HG03442 (cell line): Measurements from ENCODE around the gene ZNF547.

Source experiments
- ATAC-seq: cut with Tn5 transposase; IDR thresholded peaks from one replicate; pipeline ENCODE4 v1.9.1; 2021; ENCODE audit warnings: mild to moderate bottlenecking, moderate library complexity; ENCODE audit not compliant: unreplicated experiment

The ZNF547 gene

DNA sequence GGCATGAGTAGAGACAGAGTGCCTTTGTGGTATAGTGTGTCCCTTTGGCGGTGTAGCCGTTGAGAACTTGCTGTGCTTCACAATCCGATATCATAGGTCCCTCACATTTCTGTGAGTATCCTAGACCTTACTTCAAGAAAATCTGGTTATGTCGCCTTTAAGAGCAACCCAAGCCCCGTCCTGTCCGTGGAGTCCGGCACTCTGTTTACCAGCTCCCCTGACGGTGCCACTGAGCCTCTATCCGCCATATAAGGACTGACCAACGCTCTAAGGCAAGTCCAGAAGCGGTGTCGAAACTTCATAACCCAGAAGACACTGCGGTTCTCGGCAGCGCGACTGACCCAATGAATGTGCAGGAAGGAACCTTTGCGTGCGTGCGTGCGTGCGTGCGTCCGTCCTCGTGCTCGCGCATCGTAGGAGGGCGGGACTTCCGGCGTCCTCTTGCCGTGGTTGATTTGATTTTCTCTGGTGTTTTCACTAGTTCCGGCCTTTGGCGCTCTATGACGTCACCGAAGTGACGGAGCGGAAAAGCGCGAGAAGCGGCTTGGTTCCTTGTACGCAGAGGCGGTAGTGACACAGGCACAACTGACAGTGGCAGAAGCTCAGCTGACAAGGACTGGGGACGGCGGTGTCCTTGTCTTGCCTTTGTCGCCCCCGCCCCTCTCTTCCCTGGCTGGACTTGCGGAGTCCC, at the start of gene ZNF547, which contains the start of gene TRAPPC2B:
TSS of gene ZNF547 (plus strand) at position 555 of the 691 bp plus-strand sequence. CDS start 5,005 bp downstream, outside the sequence.
TSS of gene TRAPPC2B (plus strand) at position 555 of the 691 bp plus-strand sequence. CDS start 1,283 bp downstream, outside the sequence.
- peak; percentile 94 for ATAC-seq

DNA sequence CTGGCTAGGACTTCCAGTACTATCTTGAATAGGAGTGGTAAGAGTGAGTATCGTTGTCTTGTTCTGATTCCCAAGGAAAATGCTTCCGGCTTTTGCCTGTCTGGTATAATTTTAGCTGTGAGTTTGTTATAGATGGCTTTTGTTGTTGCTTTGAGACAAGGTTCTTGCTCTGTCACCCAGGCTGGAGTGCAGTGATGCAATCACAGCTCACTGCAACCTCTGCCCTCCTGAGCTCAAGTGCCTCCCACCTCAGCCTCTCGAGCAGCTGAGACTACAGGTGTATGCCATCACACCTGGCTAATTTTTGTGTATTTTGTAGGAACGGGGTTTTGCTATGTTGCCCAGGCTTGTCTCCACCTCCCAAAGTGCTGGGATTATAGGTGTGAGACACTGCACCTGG, 49.2 kb upstream of the ZNF547 start:
- ATAC-seq: no peak

DNA sequence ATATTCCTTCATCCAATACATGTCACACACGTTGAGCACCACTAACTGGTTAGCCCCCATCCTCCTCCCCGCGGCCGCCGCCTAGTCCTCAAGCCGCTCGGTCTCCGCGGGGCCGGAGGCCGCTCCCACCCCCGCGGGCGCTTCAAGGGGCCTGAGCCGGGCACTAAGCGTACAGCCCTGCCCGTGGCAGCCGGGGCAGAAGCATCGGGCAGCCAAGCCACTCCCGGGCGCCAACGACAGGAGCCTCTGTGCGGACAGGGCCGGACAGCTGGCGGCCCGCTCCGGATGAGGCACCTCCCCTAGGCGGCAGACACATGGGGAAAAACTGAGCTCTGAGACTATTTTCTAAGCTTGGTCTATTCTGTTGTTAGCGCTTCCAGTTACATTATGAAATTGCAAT, 45.8 kb upstream of the ZNF547 start:
- no peak for ATAC-seq

DNA sequence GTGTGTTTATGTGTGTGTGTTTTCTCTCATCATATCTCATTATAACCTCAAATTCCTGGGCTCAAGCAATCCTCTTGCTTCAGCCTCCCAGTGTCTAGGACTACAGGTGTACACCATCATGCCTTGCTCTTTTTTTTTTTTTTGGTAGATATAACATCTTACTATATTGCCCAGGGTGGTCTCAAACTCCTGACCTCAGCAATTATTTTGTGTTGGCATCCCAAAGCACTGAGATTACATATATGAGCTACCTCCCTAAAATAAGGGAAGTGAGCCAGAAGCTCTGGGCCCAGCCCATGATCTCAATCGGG, 43.5 kb upstream of the ZNF547 start:
- ATAC-seq: no peak

DNA sequence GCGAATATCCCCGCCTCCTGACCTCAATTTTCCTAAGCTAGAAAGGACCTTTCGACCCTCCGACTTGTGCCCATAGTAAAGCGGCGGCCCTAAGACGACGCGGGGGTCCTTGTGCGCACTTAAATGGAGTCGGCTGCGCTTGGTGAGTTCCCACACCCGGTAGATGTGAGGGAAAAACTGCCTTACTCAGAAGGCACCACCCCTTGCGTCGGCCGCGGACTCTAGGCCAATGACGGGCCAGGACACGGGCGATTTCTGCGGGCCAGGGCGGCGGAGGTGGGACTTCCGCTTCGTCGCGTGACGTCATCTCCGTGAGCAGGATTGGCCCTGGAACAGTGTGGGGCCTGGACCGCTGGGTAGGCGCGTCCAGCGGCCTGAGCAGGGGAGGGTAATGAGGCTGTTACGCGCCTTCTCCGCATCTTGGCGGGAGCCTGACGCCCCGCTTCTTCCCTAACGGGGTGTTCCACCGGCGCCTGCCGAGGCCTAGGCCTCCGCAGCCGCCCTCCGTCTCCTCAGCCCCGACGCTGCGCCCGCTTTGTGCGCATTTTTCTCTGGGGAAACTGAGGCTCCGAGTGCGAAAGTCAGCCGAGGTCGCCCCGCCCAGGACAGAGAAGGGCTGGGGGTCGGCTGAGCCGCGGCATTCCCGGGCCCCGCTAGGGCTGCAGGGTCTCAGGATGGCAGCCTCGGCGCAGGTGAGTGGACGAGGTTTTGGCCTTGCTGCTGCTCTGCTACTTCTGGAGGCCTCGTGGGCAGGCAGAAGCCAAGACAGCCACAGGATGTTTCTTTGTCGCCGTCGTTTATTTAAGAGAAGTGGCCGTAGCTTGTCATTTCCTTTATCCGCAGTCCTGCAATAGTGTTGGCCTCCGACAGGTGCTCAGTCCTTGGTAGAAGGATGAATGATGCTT, 42.9 kb upstream of the ZNF547 start, which contains the start of gene ZNF543:
TSS of gene ZNF543 (plus strand) at position 293 of the 905 bp plus-strand sequence. CDS start at position 675, 382 bp downstream.
- ATAC-seq: peak; percentile 98

DNA sequence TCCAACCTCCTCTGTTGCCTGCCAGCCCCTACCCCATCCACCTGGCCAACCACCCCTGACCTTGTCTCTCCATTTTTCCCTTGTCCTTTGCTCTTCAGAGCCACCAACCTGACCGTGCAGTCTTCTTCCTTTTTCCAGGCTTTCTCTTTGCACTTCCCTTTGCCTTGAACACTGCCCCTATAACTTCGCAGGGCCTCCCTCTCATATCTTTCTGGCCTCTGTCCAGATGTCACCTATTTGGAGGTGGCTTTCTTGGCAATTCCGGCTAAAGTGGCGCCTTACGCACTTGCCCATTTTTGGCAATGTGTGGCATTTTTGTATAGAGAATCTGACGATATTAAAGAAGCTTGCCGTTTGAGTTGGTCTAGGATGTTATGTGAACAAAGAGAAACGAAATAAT, 42.2 kb upstream of the ZNF547 start:
- ATAC-seq: no peak

DNA sequence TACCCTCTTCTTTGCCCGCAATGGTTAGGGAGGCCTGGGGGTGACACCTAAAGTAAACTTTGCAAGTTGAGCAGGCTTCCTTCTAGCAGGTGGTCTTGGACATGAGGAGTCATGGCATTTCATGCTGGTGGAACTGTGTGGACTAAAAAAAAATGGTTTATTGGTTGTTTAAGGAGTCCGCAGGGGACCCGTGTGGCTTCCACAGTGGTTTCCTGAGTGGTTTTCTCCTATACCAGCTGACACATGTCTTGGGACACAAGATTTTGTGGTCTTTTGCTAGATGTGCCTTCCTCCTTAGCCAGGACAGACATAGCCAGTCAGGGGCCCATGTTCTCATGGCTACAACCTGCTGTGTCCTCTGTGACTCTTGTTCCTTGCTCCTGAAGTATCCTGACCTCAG, 41.6 kb upstream of the ZNF547 start:
- ATAC-seq: no peak

DNA sequence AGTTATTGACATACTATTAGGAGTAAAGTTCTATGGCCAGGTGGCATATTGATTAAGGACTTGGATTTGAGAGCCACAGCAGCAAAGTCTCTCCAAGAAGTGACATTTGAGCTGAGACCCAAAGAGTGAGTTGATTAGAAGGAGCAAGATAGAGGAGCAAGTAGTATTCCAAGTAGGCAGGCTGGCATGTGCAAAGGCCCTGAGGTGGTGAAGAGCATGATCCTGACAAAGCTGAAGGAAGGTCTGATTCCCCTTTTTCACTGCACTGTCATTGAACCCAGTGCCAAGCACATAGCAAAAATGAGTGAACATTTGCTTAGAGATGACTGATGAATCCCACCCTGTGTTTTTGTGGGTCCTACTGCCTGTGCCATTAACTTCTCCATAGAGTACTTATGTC, 38.4 kb upstream of the ZNF547 start:
- ATAC-seq: no peak

DNA sequence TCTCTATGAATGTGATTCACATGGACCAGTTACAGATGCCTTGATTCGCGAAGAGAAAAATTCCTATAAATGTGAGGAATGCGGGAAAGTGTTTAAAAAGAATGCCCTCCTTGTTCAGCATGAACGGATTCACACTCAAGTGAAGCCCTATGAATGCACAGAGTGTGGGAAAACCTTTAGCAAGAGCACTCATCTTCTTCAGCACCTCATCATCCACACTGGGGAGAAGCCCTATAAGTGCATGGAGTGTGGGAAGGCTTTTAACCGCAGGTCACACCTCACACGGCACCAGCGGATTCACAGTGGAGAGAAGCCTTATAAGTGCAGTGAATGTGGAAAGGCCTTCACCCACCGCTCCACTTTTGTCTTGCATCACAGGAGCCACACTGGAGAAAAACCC, 35.4 kb upstream of the ZNF547 start:
- ATAC-seq: no peak

DNA sequence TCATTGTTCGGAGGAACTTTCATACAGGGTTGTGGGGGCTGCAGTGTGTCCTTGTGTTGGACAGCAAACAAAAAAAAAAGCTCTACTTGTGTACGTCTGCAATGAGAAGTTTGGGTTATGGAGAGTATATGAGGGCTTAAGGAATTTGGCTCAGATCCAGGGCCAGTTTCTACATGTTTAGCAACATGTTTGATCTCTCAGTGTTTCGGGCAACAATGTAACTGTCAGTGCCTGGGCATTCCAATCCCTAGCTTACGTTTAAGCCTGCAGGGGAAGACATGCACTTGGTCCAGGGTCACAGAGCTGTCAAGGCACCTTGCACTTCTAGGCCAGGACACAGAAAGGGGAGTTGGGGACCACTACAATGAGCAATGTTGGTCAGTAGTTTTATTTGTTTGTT, 29.2 kb upstream of the ZNF547 start:
- ATAC-seq: no peak

DNA sequence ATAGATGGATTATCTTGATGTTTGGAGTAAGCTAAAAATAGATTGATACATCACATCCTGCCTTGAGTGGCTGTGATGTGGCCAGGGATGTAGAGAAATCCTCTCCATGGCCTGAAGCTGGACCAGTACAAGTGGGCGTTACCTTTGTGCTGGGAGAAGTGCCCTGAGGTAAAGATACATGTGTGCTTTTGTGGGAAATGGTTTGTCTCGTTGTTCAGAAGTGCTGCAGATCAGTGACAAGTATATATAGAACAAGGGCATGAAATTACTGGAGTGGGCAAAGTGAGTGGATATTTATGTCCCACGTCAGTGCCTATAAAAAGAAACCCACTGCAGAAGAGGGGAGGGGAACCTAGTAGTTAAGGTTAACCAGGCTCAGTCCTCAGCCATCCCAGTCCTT, 24.5 kb upstream of the ZNF547 start:
- ATAC-seq: no peak

DNA sequence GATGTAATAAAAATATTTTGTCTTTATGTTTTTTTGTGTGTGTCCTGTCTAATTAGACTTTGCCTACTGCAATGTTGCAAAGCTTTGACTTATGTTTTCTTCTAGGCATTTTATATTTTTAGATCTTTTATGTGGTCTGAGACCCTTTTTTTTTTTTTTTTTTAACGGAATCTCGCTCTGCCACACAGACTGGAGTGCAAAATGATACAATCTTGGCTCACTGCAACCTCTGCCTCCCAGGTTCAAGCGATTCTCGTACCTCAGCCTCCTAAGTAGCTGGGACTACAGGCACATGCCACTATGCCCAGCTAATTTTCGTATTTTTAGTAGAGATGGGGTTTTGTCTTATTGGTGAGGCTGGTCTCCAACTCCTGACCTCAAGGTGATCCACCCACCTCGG, 20.8 kb upstream of the ZNF547 start:
- no peak for ATAC-seq

DNA sequence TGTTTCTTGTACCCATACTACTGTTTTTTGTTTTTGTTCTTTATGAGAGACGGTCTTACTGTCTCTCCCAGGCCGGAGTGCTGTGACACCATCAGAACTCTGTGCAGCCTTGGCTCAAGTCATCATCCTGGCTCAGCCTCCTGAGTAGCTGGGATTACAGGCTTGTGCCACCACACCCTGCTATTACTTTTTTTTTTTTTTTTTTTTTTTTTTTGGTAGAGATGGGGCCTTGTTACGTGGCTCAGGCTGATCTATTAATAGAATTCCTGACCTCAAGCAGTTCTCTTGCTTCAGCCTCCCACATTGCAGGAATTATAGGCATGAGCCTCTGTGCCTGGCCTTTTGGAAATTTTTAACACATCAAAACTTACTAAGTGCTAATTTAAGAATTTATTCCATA, 15.2 kb upstream of the ZNF547 start:
- no peak for ATAC-seq

DNA sequence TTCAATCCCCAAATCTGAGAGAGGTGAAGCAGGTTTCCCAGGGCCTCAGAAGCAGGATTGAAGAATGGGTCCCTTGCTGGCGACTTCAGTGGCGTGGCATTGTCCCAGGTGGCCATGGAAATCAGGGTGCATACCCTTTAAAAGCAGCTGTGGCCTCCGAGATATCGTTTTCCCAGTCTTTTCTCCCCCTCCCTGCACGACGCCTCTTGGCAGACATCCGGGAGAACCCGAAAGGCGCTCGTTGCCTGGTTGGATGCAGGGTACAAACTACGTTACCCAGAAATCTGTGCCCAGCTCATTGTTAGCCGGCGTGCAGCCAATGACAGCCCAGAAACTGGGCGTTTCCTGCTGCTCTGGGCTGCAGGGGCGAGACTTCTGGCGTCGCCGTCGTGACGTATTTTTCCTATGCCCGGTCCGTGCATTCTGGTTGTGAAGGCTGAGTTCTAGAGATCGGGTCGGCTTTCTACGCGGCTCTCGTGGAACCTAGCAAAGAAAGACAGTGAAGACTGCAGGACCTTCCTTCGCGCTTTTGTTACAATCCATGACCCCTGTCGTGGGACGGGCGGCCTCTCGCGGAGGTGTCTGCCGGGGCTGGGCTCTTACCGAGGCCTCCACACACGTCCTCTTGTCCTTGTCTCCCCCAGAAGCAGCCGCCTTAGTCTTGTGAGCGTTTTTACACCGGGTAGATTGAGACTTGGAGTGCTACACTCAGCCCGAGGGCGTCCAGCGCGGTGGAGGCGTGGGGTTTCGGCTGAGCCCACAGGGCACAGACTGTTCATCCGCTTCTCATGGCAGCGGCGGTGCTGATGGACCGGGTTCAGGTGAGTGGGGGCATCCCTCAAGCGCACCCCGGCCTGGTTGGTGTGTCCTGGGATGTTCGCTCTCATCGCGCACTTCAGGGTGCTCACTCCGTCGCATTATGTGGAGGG, 12.2 kb upstream of the ZNF547 start, which contains the start of gene ZNF304:
TSS of gene ZNF304 (plus strand) at position 395 of the 929 bp plus-strand sequence. CDS start at position 789, 394 bp downstream.
- peak; percentile 98 for ATAC-seq

DNA sequence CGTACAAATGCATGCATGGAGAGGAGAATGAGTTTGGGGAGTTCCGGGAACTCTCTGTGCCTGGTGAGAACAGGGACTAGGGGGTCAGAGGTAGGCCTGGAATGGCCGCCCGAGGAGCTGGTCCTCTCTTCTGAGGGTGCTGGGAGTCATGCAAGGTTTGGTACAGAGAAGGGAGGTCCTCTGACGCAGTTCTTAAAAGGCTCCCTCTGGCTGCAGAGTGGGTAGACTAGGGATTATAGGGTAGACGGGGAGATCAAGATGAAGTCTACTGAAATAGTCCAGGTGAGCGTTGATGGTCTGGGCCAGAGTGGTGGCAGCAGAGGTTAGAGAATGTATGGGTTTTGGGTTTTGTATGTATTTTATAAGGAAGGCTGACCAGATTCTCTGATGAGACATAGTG, 11.5 kb upstream of the ZNF547 start:
- ATAC-seq: no peak

DNA sequence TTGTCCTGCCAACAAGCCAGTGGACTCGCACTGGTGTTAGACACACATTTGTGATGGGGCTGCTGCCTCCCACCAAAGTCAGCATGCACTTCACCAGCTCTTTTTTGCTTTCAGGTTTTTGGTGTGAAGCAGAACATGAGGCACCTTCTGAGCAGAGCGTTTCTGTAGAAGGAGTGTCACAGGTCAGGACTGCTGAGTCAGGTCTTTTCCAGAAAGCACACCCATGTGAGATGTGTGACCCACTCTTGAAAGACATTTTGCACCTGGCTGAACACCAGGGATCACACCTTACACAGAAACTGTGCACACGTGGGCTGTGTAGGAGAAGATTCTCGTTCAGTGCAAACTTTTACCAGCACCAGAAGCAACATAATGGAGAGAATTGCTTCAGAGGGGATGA, 7.4 kb upstream of the ZNF547 start:
- no peak for ATAC-seq

DNA sequence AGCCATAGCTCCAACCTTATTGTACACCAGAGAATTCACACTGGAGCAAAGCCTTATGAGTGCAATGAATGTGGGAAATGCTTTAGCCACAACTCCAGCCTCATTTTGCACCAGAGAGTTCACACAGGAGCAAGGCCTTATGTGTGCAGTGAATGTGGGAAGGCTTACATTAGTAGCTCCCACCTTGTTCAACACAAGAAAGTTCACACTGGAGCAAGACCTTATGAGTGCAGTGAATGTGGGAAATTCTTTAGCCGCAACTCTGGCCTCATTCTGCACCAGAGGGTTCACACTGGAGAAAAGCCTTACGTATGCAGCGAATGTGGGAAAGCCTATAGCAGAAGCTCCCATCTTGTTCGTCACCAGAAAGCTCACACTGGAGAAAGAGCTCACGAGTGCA, 5.9 kb upstream of the ZNF547 start:
- no peak for ATAC-seq

DNA sequence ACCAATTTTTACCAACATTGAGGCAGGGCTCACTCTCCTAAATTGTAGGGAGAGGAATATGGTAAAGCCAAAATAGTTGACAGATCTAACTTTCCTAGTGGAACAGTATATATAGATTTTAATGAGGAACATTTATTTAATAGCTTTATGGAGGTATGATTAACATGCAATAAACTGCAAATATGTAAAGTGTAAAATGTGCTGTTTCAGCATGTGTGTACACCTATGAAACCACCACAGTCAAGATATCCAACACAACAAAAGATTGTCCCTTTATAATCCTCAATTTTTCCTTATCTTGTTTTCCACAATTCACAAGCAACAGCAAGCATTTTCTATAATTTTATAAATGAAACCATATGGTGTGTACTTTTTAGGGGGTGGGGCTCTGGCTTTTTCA, 4.1 kb upstream of the ZNF547 start:
- ATAC-seq: no peak

DNA sequence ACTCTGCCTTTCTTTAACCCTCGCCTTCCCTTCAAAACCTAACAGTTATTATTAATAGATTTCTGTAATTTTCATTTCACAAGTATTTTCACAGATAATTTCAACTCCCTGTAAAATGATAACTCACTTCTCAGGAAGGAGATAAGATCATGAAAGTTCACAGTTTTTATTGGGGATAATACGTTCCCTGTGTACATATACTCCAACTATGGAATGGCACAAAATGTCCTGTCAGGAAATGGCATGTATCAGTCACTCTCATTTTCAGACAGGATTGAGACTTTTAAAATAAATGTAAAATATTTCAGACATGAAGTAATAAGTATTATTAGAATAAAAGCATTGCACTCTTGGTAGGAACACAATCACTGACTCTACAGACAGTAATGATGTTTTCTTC, 932 bp upstream of the ZNF547 start:
- no peak for ATAC-seq

DNA sequence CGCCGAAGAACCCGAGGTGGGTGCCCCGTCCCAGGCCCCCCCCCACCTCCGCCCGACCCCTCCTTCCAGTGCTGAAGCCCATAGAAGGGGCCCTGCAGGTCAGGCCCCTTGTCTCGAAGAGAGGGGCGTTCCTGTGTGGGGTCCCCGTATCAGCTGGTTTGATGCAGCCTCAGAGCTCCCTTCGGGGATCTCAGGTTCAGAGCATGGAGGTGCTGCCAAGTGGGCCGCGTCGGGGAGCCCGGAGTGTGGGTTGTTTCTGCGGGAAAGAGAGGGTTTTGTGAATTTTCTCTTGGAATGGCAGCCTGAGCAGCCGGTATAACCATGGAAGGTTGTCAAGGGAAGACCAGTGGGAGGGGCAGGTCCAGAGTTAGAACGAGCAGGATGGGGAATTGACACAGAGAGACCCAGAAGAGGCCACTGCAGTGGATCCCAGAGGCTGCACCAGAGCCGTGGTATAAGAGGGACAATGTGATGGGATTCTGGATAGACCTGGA, 384 bp downstream of the ZNF547 start:
- peak; percentile 8 for ATAC-seq

DNA sequence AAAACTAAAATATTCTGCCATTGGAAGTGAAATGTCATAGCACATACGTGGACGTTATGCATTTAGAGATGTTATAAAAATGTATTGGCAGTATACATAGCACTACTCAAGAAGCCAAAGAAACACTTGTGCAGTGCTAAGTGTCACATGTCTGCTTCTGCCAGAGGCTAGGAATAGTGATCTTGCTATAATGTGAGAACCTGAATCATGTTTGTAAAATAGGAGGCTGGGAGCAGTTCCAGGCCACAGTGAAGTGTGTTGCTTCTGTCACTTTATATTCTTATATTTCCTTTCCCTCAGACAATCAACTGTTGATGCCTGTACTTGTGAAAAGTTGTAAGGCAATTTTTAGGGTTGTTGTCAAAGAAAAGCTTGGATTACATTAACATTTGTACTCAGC, 3.4 kb downstream of the ZNF547 start:
- ATAC-seq: no peak
